CD4-positive, alpha-beta memory T cell (primary cell): ENCODE measurements around the gene SLC10A7. TPM values are rescaled to one million over a fixed set of nuclear protein-coding genes. Genes with fewer than 3 reads are reported as not detected.

Experiments
- CTCF ChIA-PET: fragments of 350-600 bp; sonication (Branson Sonifier 250); formaldehyde crosslinking; loops from one replicate; lab custom pipeline; 2021; ENCODE audit warnings: inconsistent platforms; ENCODE audit not compliant: partially characterized antibody; lab: Charles Lee
- POLR2A ChIA-PET: fragments of 350-600 bp; sonication (Branson Sonifier 250); formaldehyde crosslinking; loops from one replicate; lab custom pipeline; 2021; ENCODE audit not compliant: partially characterized antibody; lab: Charles Lee
- DNase-seq, 5 donors: peaks; one replicate each; pipeline versions ENCODE4 v3.0.0 to v3.0.0-alpha.2; 2020 to 2022; ENCODE audit warnings: mixed read lengths in 1 of 5
- H3K27ac ChIP-seq: one replicate; pipeline ENCODE4 v1.7.0; 2013; ENCODE audit warnings: low read depth, low read length
- H3K27me3 ChIP-seq: 2 replicates; pipeline ENCODE4 v1.7.0; 2013; ENCODE audit warnings: mild to moderate bottlenecking, low read length, moderate library complexity; ENCODE audit not compliant: insufficient read depth
- H3K36me3 ChIP-seq: 2 replicates; pipeline ENCODE4 v1.7.0; 2013; ENCODE audit warnings: mild to moderate bottlenecking, low read length, moderate library complexity; ENCODE audit not compliant: insufficient read depth
- H3K4me1 ChIP-seq: 2 replicates; pipeline ENCODE4 v1.7.0; 2013; ENCODE audit warnings: mild to moderate bottlenecking, low read length, moderate library complexity; ENCODE audit not compliant: insufficient read depth
- H3K4me3 ChIP-seq, 2 donors: one replicate each; pipeline ENCODE4 v1.7.0; 2013; ENCODE audit warnings: low read length in 2 of 2, mild to moderate bottlenecking in 1 of 2
- H3K9me3 ChIP-seq, 2 donors: one replicate each; pipeline ENCODE4 v1.7.0; 2013; ENCODE audit warnings: low read length in 2 of 2, control low read depth in 1 of 2; ENCODE audit not compliant: control insufficient read depth in 1 of 2
- H3K27ac Mint-ChIP-seq, 7 donors: one replicate each; pipeline ENCODE4 v1.8.0; 2020 to 2021; ENCODE audit warnings: mixed read lengths in 7 of 7, mild to moderate bottlenecking in 6 of 7, inconsistent platforms in 3 of 7, moderate library complexity in 3 of 7
- H3K27me3 Mint-ChIP-seq, 2 donors: one replicate each; pipeline ENCODE4 v1.8.0; 2020 to 2021; ENCODE audit warnings: mixed read lengths in 2 of 2
- H3K36me3 Mint-ChIP-seq, 2 donors: one replicate each; pipeline ENCODE4 v1.8.0; 2020 to 2021; ENCODE audit warnings: mixed read lengths in 2 of 2, inconsistent platforms in 1 of 2, mild to moderate bottlenecking in 1 of 2
- H3K4me1 Mint-ChIP-seq, 4 donors: one replicate each; pipeline ENCODE4 v1.8.0; 2020 to 2021; ENCODE audit warnings: mixed read lengths in 4 of 4, mild to moderate bottlenecking in 1 of 4
- H3K4me3 Mint-ChIP-seq, 8 donors: one replicate each; pipeline ENCODE4 v1.8.0; 2020 to 2021; ENCODE audit warnings: mixed read lengths in 8 of 8, mild to moderate bottlenecking in 7 of 8, moderate library complexity in 6 of 8, inconsistent platforms in 3 of 8
- H3K9me3 Mint-ChIP-seq, 8 donors: one replicate each; pipeline ENCODE4 v1.8.0; 2020 to 2021; ENCODE audit warnings: mixed read lengths in 8 of 8, mild to moderate bottlenecking in 5 of 8, inconsistent platforms in 3 of 8, moderate library complexity in 1 of 8
- intact Hi-C: fragments of 100-400 bp; cut with micrococcal nuclease; formaldehyde crosslinking; loops from one replicate; pipeline ENCODE4 v1.15.1; 2023
- polyA plus RNA-seq, 2 donors: library from polyadenylated mRNA; unstranded; fragments of 300-500 nt; fragmentation: Illumina TruSeq; gene quantifications; one replicate each; pipeline ENCODE4 v1.2.3, GENCODE V29; 2021
- total RNA-seq, 2 experiments: library from RNA; stranded (reverse); gene quantifications; one replicate each; pipeline ENCODE4 v1.2.3, GENCODE V29; 2021

SLC10A7 gene
- total and polyA plus RNA-seq, 4 experiments from 2014 or later, result 9.0 to 17.7 (median 10.1) TPM

DNA sequence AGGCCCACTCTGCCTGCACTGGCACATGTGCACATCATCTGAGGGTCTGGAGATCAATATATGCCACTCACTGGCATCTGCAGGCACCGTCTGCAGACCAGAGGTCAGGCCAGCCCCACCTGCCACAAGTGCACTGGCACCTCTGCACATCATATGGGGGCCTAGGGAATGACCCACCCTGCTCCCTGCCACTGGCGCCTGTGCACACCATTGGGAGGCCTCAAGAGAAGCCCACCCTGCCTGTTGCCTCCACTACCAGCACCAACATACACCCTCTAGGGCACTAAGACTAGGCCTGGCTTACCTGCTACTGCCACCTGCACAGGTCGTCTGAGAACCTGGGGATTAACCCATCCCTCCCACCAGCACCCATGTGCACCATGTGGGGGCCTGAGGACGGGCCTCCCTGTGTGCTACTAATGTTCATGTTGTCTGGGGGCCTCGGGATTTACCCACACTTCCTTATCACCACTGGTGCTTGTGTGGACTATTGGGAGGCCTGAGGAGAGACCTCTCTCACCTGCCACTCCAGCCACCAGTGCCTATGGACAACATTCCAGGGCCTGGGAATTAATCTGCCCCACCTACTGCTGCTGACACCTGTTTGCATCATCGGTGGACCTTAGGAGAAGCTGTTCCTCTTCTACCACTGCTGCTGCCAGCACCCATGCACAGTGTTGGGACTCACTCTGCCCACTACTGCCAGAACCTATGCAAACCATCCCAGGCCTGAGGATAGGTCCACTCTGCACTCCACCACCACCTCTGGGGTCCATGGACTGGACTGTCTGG is 193.7 kb downstream of the SLC10A7 start:
- H3K4me1 Mint-ChIP-seq, result no peaks in the 10 kb centered on the region
- Histone ChIP-seq H3K36me3 (no peaks in the 10 kb centered on the region), H3K4me3 (no peak overlapping the region), H3K27me3 (no peaks in the 10 kb centered on the region), H3K9me3 (no peaks in the 10 kb centered on the region), H3K27ac (no peak overlapping the region), H3K4me1 (no peaks in the 10 kb centered on the region)
- intact Hi-C loops, result no loop called here
- H3K27ac Mint-ChIP-seq, result no peak overlapping the region
- H3K27me3 Mint-ChIP-seq, result no peaks in the 10 kb centered on the region
- POLR2A ChIA-PET, result no interaction called here
- CTCF ChIA-PET, result no interaction called here
- no peak overlapping the region for H3K4me3 Mint-ChIP-seq
- no peaks in the 10 kb centered on the region for H3K9me3 Mint-ChIP-seq
- no peak for DNase-seq
- H3K36me3 Mint-ChIP-seq, result peaks cover 24 to 31% of the 10 kb centered on the region in 2 donors

DNA sequence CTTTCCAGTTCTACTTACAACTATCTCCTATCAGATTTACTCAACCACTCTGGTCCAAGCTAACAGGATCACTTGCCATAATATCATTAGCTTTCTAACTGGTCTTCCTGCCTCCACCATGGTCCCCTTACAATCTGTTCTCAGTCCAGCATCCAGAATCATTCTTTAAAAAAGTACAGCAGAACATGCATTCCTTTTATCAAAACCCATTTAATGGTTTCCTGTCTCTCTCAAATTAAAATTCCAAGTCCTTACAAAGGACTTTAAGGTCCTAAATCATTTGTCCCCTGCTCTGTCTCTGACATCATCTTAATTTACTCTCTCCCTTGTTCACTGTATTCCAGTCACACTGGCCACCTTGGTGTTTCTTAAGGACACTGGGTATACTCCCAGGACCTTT is 202.8 kb downstream of the SLC10A7 start:
- POLR2A ChIA-PET, result no interaction called here

DNA sequence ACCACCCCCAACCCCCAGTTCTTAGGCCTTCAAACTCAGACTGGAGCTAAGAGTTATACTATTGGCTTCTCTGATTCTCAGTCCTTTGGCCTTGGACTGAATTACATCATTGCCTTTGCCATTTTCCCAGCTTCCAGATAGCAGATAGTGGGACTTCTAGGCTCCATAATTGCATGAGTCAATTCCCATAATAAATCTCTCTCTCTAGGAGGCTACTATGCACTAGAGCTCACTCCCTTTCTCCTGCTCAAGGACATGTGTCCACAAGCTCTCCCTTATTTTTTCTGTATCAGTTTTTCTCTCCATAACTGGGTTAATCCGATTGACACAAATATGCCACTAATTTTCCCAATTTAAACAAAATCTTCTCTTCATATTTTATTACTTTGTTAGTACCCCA is 204.0 kb downstream of the SLC10A7 start:
- Mint-ChIP-seq H3K27ac (no peak overlapping the region), H3K9me3 (no peaks in the 10 kb centered on the region), H3K27me3 (no peaks in the 10 kb centered on the region), H3K36me3 (peaks cover 1 to 8% of the 10 kb centered on the region in 2 donors), H3K4me3 (no peak overlapping the region), H3K4me1 (no peaks in the 10 kb centered on the region)
- no peaks in the 10 kb centered on the region for H3K27me3 ChIP-seq
- CTCF ChIA-PET, result no interaction called here
- intact Hi-C loops, result no loop called here
- no peak for DNase-seq
- no peak overlapping the region for H3K27ac ChIP-seq
- H3K9me3 ChIP-seq, result no peaks in the 10 kb centered on the region
- H3K36me3 ChIP-seq, result no peaks in the 10 kb centered on the region
- no peak overlapping the region for H3K4me3 ChIP-seq
- POLR2A ChIA-PET, result no interaction called here
- H3K4me1 ChIP-seq, result no peaks in the 10 kb centered on the region

More for the DNA sequence above, 202.8 kb downstream of the SLC10A7 start:
- no peak overlapping the region for H3K27ac Mint-ChIP-seq
- Histone ChIP-seq H3K27me3 (no peaks in the 10 kb centered on the region), H3K4me3 (no peak overlapping the region), H3K9me3 (no peaks in the 10 kb centered on the region), H3K4me1 (no peaks in the 10 kb centered on the region), H3K36me3 (no peaks in the 10 kb centered on the region), H3K27ac (no peak overlapping the region)
- intact Hi-C loops, result no loop called here
- H3K4me1 Mint-ChIP-seq, result no peaks in the 10 kb centered on the region
- H3K36me3 Mint-ChIP-seq, result peaks cover 7 to 17% of the 10 kb centered on the region in 2 donors
- H3K4me3 Mint-ChIP-seq, result no peak overlapping the region
- H3K9me3 Mint-ChIP-seq, result no peaks in the 10 kb centered on the region
- DNase-seq, result no peak
- CTCF ChIA-PET, result no interaction called here
- H3K27me3 Mint-ChIP-seq, result no peaks in the 10 kb centered on the region

DNA sequence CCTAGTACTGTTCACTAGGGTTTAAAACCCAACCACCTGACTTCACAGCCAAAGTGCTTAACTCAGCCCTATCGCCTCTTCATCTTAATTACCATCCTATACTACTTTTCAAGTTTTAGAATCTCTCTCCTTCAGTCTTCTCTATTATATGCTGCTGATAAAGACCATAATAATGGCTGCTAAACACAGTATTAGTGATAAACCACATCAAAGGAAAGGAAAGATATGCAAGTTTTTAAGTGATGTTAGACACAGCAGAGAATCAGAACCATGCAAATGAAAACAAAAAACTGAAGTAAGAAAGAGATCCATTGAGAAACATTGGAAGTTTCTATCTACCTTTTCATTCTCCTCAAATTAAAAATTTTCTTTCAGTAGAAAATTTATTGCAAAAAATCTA is 206.6 kb downstream of the SLC10A7 start:
- Histone ChIP-seq H3K9me3 (no peaks in the 10 kb centered on the region), H3K36me3 (no peaks in the 10 kb centered on the region), H3K4me1 (no peaks in the 10 kb centered on the region), H3K4me3 (no peak overlapping the region), H3K27me3 (no peaks in the 10 kb centered on the region), H3K27ac (no peak overlapping the region)
- ChIA-PET CTCF (interaction anchor here (1.5 kb wide), 1 partner anchor 113 kb away, joined by 3 read pairs; no protein-coding TSS in a partner anchor), POLR2A (no interaction called here)
- no peak for DNase-seq
- no peaks in the 10 kb centered on the region for H3K27me3 Mint-ChIP-seq
- intact Hi-C loops, result no loop called here
- no peak overlapping the region for H3K4me3 Mint-ChIP-seq
- no peaks in the 10 kb centered on the region for H3K4me1 Mint-ChIP-seq
- H3K36me3 Mint-ChIP-seq, result no peaks in the 10 kb centered on the region
- H3K27ac Mint-ChIP-seq, result peak overlapping the region in 1 of 7 donors; percentile 19
- no peaks in the 10 kb centered on the region for H3K9me3 Mint-ChIP-seq

DNA sequence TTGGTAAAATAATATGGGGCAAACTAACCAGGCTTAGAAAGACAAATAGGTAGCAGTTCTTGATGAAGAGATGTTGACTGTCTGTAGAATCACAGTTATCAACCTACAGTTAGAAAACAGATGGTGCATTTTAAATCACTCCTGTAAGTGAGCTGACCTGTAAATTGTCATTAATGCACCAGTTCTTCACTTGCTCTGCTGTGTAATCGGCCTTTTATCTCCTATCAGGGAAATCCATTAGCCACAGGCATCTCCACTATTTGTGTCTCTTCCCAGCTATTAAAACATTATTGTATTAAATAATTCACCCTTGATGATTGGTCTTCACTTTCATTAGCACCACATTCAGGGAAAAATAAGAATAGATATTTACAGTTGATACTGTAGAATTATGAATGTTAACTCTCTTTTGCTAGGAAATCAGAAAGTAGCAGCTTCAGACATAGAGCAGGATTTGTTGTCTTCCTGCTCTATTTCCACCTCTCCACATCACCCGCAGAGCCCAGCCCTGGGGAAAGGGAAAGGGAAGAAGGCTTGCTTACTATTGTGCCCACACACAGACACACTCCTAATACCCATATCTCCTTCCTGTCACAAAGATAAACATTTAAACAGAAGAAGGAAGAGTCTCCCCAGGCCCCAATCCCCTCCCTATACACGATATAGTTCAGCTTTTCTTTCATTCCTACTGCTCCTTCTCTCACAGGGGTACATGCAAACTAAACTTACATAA is 210.3 kb downstream of the SLC10A7 start:
- intact Hi-C loops, result no loop called here
- Mint-ChIP-seq H3K36me3 (peaks cover 2 to 3% of the 10 kb centered on the region in 2 donors), H3K4me3 (no peak overlapping the region), H3K27ac (peak overlapping the region in 2 of 7 donors; percentile 1 to 9), H3K27me3 (no peaks in the 10 kb centered on the region), H3K9me3 (no peaks in the 10 kb centered on the region), H3K4me1 (no peaks in the 10 kb centered on the region)
- Histone ChIP-seq H3K4me1 (no peaks in the 10 kb centered on the region), H3K4me3 (no peak overlapping the region), H3K27me3 (no peaks in the 10 kb centered on the region), H3K36me3 (no peaks in the 10 kb centered on the region), H3K9me3 (no peaks in the 10 kb centered on the region), H3K27ac (no peak overlapping the region)
- DNase-seq, result no peak
- POLR2A ChIA-PET, result no interaction called here
- CTCF ChIA-PET, result no interaction called here

DNA sequence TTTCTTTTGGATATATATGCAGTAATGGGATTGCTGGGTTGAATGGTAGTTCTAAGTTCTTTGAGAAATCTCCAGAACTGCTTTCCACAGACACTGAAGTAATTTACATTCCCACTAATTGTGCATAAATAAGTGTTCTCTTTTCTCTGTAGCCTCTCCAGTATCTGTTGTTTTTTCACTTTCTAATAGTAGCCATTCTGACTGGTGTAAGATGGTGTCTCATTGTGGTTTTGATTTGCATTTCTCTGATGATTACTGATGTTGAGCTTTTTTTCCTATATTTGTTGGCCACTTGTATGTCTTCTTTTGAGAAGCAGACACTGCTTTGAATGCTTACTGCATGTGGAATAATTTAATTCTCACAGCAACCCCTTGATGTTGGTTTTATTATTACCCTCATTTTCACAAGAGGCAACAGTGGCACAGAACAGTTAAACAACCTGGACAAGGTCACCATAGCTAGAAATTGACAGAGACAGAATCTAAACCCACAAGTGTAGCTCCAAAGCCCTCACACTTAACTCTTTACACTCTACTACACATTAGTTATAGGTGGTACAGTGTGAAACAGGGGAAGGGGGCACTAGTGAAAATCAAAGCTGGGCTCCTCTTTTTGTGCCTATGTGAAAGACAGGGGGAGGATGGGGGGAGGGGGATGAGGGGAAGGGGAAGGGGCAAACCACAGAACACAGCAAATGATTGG is 211.3 kb downstream of the SLC10A7 start:
- Mint-ChIP-seq H3K4me1 (no peaks in the 10 kb centered on the region), H3K4me3 (no peak overlapping the region), H3K27me3 (no peaks in the 10 kb centered on the region), H3K9me3 (no peaks in the 10 kb centered on the region), H3K27ac (no peak overlapping the region), H3K36me3 (peaks cover 5 to 7% of the 10 kb centered on the region in 2 donors)
- no peaks in the 10 kb centered on the region for H3K36me3 ChIP-seq
- H3K4me3 ChIP-seq, result no peak overlapping the region
- no peaks in the 10 kb centered on the region for H3K27me3 ChIP-seq
- H3K27ac ChIP-seq, result no peak overlapping the region
- H3K9me3 ChIP-seq, result no peaks in the 10 kb centered on the region
- intact Hi-C loops, result no loop called here
- POLR2A ChIA-PET, result no interaction called here
- H3K4me1 ChIP-seq, result no peaks in the 10 kb centered on the region
- CTCF ChIA-PET, result no interaction called here
- no peak for DNase-seq

DNA sequence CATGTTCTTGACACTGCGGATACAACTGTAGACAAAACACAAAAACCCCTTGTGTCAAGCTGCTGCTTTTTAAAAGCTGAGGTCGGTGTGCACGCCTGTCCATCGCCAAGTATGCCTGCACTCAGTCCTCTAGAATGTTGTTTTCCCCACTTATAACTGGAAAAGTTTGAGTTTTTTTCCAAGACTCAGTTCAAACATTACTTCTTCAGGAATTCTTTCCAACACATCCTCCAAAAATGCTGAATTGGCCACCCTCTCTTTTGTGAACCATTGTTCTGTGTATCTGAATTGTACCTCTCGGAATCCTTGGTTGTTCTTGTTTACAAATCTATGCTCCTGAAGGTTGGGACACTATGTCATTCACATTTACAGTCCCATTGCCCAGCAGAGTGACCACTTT is 212.8 kb downstream of the SLC10A7 start:
- H3K9me3 Mint-ChIP-seq, result peaks cover 0 to 4% (median 1%) of the 10 kb centered on the region in 8 donors
- Histone ChIP-seq H3K27me3 (no peaks in the 10 kb centered on the region), H3K27ac (no peak overlapping the region), H3K4me3 (no peak overlapping the region), H3K9me3 (no peaks in the 10 kb centered on the region), H3K36me3 (no peaks in the 10 kb centered on the region), H3K4me1 (no peaks in the 10 kb centered on the region)
- ChIA-PET CTCF (no interaction called here), POLR2A (no interaction called here)
- H3K4me1 Mint-ChIP-seq, result no peaks in the 10 kb centered on the region
- no peaks in the 10 kb centered on the region for H3K27me3 Mint-ChIP-seq
- intact Hi-C loops, result no loop called here
- H3K27ac Mint-ChIP-seq, result no peak overlapping the region
- no peak overlapping the region for H3K4me3 Mint-ChIP-seq
- no peak for DNase-seq
- H3K36me3 Mint-ChIP-seq, result peaks cover 11 to 16% of the 10 kb centered on the region in 2 donors
